CD4-positive, alpha-beta T cell treated with Interferon alpha-2 for 1 hour (primary cell): ENCODE data around the gene SPAG17.
A peak's percentile ranks its signal among the peaks of the same experiment; 100 is the strongest.
"Not testable (repeated sequence)": the region's sequence is repeated elsewhere in the genome, so short reads cannot be mapped to it uniquely, and the experiment has no call there.

ENCODE experiments used
- DNase-seq, 2 donors: peaks; one replicate each; pipeline ENCODE4 v3.0.0-alpha.2; 2020 to 2022

SPAG17 gene

GRCh38 chr1:117967477-117967876 is 217.6 kb downstream of the SPAG17 start:
- DNase-seq, result no peak

- DNase-seq, result no peak
These were observed 220.6 kb downstream of the SPAG17 start for GRCh38 chr1:117964290-117965038.

- DNase-seq, result no peak
These were observed 225.7 kb downstream of the SPAG17 start for GRCh38 chr1:117959364-117959763.

GRCh38 chr1:117952386-117952785 is 232.6 kb downstream of the SPAG17 start:
- no peak for DNase-seq

- no peak for DNase-seq
These were observed 242.7 kb downstream of the SPAG17 start for GRCh38 chr1:117942293-117942692.

- DNase-seq, result no peak
These were observed 251.3 kb downstream of the SPAG17 start for GRCh38 chr1:117933769-117934168.

GRCh38 chr1:117932576-117932975 is 252.5 kb downstream of the SPAG17 start:
- DNase-seq, result no peak

GRCh38 chr1:117930484-117930883 is 254.5 kb downstream of the SPAG17 start:
- DNase-seq, result no peak

GRCh38 chr1:117930173-117930447 is 254.9 kb downstream of the SPAG17 start:
- no peak for DNase-seq

GRCh38 chr1:117929343-117930172 is 255.5 kb downstream of the SPAG17 start, which contains the start of the genes GDAP2 and WDR3:
Gene GDAP2 (minus strand): TSS chr1:117929621. CDS start chr1:117920357, 9,264 bp downstream.
Gene WDR3 (plus strand): TSS chr1:117929739. CDS start chr1:117933320, 3,581 bp downstream.
- peak; percentile 95 to 96 for DNase-seq

- DNase-seq, result peak; percentile 40 to 62
These were observed 256.1 kb downstream of the SPAG17 start for GRCh38 chr1:117928881-117929342.

GRCh38 chr1:117925981-117926380 is 259.0 kb downstream of the SPAG17 start:
- DNase-seq, result no peak

GRCh38 chr1:117922717-117923116 is 262.3 kb downstream of the SPAG17 start:
- not testable (repeated sequence) for DNase-seq

GRCh38 chr1:117921991-117922390 is 263.0 kb downstream of the SPAG17 start:
- no peak for DNase-seq

- no peak for DNase-seq
These were observed 265.7 kb downstream of the SPAG17 start for GRCh38 chr1:117919376-117919775.

GRCh38 chr1:117911051-117911450 is 274.0 kb downstream of the SPAG17 start:
- DNase-seq, result no peak

- DNase-seq, result no peak
These were observed 280.0 kb downstream of the SPAG17 start for GRCh38 chr1:117905019-117905418.

GRCh38 chr1:117904485-117904884 is 280.5 kb downstream of the SPAG17 start:
- DNase-seq, result no peak
